COLO829 (cell line): Measurements from ENCODE around the gene FGR.

Experiments
- DNase-seq: peaks from one replicate; pipeline ENCODE4 v3.0.0; 2012; ENCODE audit warnings: low spot score

The FGR gene

DNA sequence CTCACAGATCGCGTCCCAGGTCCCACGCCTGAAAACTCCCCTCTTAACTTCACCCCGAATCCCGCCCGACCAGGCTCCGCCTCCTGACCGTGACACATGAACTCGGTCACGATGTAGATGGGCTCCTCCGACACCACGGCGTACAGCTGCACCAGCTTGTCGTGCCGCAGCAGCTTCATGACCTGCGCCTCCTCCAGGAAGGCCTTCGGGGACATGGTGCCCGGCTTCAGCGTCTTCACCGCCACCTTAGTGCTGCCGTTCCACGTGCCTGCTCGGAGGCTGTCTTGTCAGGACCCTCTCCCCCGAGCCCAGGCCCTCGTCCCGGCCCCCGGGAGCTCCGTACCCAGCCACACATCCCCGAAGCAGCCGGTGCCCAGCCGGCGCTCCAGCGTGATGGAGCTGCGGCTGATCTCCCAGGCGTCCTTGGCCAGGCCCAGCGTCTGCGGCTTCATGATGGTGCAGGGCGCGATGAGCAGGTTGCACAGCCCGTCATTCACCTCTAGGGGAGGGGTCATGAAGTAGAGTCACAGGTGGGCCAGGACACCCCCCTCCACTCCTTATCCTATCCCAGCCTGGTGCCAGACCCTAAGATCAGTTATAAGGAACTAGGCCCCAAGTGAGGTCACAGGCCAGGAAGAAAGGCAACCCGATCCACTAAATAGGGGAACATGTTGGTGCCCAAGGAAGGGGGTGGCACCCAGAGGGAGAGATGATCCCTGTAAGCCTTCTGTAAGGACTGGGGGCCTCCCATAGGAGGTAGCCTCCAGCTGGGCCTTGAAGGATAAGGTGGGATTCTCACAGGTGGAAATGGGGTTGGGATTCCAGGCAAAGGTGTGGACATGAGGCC lies 19.4 kb downstream of the FGR start:
- DNase-seq = no peak

DNA sequence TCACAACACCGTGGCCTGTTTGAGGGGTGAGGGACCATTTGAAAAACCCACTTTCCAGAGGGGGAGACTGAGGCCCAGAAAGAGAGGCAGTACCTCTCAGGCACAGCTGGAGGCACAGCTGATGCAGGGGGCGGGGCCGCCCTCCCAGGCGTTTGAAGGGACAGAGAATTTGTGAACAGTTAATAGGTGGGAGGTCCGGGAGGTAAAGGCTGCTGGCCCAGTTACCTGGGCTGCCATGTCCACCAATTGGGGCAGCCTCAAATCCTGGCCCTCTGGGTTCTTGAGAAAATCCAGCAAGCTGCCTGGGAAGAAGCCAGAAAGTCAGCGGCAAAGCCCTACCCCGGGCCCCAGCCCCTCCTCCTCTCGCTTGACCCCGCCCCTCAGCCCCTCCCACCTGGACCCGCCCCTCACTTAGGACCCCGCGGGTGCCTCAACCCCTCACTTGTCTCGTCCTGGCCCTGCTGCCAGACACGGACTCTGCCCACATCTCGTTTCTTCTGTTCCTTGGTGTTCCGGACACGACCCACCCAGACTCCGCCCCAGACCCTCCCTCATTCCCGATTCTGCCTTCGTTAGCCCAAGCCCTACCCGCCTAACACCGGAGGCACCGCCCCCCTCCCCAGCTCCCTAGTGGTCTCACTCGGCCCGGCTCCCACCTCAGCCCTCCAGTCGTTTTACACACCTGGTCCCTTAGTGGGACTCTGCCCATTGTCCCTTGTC lies 20.2 kb downstream of the FGR start:
- DNase-seq = no peak

- no peak for DNase-seq
Measured at GRCh38 chr1:27614043-27614624, 20.9 kb downstream of the FGR start.

DNA sequence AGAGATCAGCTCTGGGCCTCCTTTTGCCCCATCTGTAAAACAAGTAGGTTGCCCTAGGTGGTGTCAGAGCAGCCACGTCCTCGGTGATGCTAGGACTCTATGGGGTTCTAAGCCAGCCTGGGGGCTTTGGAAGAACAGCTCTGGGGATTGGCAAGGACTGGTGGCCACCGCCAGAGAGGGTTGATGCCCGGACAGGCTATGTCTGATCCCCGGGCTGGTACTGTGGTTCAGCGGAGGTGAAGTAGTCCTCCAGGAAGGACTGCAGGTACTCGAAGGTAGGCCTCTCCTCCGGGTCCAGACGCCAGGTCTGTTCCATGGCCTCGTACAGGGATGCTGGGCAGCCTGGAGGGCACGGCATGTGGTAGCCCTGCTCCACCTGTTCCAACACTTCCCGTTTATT lies 22.3 kb downstream of the FGR start:
- DNase-seq = no peak

GRCh38 chr1:27611450-27611849 lies 23.5 kb downstream of the FGR start:
- no peak for DNase-seq

- no peak for DNase-seq
Measured at GRCh38 chr1:27609618-27610240, 25.3 kb downstream of the FGR start.

- DNase-seq = no peak
Measured at GRCh38 chr1:27609210-27609555, 25.8 kb downstream of the FGR start.

DNA sequence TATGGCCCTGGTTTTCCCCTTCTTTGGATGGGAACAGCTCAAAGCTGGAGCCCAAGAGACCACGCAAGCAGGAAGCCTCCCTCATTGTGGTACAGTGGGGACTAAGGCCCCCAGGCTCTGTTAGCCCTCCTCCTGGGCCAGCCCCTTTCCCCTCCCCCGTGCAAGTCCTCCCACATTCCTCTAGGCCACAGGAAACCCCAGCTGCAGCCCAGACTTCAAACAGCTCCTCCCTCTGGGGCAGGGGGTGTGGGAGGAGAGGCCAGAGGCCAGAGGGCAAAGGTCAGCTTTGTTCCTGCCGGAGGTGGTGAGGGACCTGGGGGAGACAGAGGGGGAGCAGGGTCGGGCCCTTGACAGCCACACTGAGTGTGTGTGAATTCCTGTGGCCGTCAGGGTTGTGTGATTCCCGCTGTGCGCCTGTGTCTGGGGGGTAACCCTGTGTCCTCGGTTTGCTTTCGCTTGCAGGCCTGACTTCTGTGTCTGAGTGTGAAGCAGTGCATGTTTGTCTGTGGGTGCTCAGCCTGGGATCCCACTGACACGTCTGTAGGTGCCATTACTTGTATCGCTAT lies 27.7 kb downstream of the FGR start:
- no peak for DNase-seq

DNA sequence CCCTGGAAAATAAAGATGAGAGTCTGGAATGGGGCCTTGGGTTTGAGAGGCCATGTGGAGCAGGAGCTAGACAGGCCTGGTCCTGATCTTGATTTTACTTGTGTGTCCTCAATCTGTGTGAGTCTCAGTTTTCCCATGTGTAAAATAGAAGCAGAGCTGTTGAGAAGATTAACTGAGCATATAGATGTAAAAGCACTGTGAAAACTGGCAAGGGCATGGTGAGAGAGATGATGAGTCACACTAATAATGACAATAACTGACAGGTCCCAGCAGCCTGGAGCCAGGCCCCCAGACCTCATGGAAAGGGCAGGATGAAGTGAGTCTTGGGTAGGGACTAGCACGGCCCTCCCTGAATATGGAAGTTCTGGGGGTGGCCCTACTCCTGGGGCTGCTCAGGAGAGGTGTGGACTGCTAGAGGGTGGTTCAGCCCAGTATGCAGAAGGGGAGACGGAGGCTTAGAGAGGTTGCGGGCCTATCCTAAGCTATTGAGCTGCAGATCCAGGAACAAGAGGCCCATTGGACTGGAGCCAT lies 28.2 kb downstream of the FGR start:
- DNase-seq = no peak

DNA sequence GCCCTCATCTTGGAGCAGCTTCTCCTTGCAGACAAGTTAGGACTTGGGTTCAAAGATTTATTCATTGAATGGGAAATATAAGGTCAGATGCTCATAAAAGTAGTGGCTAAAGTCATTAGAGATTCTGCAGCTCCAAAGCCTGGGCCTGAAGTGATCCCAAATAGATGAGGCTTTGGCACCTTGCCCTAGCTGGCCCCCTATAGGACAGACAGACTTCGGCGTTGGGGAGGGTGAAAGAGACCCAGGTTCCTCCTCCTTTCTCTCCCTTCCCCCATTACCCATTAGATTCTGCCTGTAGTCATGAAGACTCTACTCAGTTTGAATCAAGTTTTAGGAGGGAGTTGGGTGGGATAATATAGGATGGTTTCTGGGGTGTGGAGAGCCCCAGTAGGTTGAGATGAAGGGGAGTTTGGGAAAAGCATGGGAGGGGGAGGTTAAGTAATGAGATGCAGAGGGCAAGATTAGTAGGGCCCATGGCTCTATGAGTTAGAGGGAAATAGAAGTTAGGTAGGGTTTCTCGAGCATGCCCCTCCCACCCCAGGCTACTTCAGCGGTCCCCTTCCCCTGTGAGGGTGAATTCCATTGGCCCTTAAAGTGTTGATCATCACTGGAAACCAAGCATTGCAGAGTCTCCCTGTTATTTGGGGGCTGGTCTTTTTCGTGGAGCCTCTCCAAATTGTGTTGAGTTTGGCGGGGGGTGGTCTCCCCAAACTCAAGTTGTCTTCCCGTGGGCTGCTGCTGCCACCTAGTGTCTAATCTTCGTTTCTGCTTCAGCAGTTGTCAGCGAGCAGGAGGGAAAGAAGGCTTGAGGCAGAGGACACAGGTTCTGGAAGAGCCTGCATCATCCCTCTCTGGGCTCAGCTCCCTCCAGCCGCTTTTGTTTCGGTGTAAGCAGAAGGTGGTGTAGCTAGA lies 28.9 kb downstream of the FGR start:
- DNase-seq = no peak

DNA sequence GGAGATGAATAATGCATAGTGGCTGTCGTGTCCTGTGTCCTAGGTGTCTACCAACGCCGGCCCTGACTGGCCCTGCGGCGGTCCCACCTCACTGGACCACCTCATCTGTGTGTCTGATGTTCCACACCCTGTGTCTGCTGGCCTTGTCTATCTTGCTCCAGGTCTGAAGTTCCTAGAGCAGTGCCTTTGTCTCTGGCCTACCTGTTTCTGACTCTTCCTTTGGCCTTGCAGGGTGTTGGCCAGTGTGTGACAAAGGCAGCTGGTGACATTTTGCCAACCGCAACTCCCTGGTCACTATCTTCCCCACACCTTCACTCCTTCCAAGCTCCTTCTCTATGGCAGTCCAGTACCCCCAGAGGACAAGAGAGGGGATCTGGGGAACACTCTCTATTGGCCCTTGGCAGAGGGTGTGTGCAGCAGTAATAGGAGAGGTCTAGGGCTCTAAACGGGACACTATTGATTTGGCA lies 29.7 kb downstream of the FGR start:
- DNase-seq = no peak

GRCh38 chr1:27604579-27605299 lies 30.2 kb downstream of the FGR start:
- DNase-seq = no peak

DNA sequence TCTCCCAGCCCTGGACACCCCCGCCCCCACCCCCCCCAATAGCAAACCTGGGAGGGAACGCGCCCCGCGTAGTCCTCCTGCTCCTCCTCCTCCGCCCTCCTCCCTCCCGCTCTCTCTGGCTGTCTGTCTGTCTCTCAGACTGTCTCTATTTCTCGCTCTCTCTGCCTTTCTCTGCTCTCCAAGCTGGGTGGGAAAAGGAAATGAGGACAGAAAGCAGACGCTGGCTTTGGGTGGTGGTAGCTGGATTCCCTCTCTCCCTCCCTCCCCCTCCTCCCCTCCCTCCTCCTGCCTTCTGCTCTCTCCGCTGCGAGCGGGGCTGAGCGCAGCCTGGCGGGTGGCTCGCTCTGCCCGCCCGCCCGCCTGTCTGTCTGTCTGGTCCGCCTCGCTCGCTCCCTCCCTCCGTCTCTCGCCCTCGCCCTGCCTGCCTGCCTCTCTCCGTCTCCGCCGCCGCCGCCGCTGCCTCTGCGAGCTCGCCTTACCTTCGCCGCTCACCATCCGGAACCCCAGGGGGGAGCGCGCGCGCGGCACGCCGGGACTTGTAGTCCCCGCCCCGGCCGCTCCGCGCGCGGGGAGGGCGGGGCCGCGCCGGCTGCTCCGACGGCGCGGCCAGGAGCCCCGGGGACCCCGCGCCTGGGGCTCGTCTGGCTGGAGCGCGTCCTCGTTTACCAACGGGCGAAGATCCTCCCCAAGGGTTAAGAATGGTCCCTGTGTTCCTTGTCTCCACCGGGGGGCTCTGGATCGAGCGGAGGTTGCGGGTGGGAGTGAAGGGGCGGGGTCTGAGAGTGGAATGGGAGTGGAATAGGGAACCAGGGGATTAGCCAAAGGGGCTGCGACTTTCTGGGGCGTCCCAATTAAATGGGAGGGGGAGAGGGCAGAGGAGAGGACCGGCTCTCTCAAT lies 31.1 kb downstream of the FGR start, which contains the start of gene AHDC1:
AHDC1 (minus strand) TSS at position 464 of the 898 bp plus-strand sequence. CDS start 52,029 bp downstream, outside the sequence.
- DNase-seq = peak; percentile 72

GRCh38 chr1:27603309-27603680 lies 31.7 kb downstream of the FGR start:
- DNase-seq = no peak

GRCh38 chr1:27602462-27603308 lies 32.3 kb downstream of the FGR start:
- no peak for DNase-seq

DNA sequence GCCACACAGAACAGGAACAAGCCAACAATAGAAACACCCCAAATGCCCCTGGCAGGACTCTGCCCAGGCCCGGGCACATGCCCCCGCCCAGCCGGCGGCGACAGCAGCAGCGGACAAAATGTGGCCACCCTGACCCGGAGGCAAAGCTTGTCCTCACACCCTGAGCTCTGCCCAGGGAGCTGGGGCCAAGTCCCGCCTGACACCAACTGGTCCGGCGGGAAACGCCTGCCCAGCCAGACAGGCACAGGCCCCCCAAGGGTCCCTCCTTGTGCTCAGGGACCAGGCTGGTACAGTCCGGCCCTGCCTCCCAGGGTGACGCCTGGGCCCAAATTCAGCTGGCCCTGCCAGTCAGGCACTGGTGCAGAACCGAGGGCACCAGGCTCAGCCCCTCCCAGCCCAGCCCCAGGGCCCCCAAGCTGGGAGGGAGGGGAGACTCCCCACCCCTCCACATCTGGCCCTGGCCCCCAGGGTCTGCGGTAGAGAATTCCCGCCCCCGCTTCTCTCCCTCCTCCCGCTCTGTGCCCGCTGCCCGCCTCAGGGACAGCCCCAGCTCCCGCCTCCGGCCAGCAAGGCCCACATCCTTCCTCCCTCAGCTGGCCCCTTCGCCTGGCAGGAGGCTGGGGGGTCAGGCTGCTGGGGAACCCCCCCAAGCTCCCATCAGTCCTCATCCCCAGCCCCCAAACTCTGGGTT lies 33.1 kb downstream of the FGR start:
- DNase-seq = no peak

- DNase-seq = no peak
Measured at GRCh38 chr1:27601321-27601770, 33.6 kb downstream of the FGR start.
